ENCODE data around the gene SKI.
"Not testable (repeated sequence)": the region's sequence is repeated elsewhere in the genome, so short reads cannot be mapped to it uniquely, and the experiment has no call there.

The SKI gene

GRCh38 chr1:2248854-2249558 is 20.9 kb downstream of the SKI start:
- no peak for DNase-seq

GRCh38 chr1:2249559-2249906 is 21.4 kb downstream of the SKI start:
- DNase-seq: no peak

- DNase-seq: no peak
These were observed 22.7 kb downstream of the SKI start for GRCh38 chr1:2250721-2251281.

GRCh38 chr1:2251363-2251762 is 23.2 kb downstream of the SKI start:
- DNase-seq: no peak

GRCh38 chr1:2251786-2252185 is 23.7 kb downstream of the SKI start:
- no peak for DNase-seq

GRCh38 chr1:2252423-2252822 is 24.3 kb downstream of the SKI start:
- no peak for DNase-seq

GRCh38 chr1:2253036-2253796 is 25.1 kb downstream of the SKI start:
- no peak for DNase-seq

GRCh38 chr1:2253797-2254480 is 25.8 kb downstream of the SKI start:
- DNase-seq: no peak

GRCh38 chr1:2255047-2255419 is 26.9 kb downstream of the SKI start:
- no peak for DNase-seq

GRCh38 chr1:2255420-2256369 is 27.6 kb downstream of the SKI start:
- DNase-seq: peak; percentile 22

GRCh38 chr1:2256435-2257244 is 28.5 kb downstream of the SKI start:
- DNase-seq: no peak

GRCh38 chr1:2257245-2257627 is 29.1 kb downstream of the SKI start:
- no peak for DNase-seq

GRCh38 chr1:2258122-2258681 is 30.1 kb downstream of the SKI start:
- no peak for DNase-seq

- no peak for DNase-seq
These were observed 30.9 kb downstream of the SKI start for GRCh38 chr1:2258996-2259395.

- no peak for DNase-seq
These were observed 31.7 kb downstream of the SKI start for GRCh38 chr1:2259668-2260402.

GRCh38 chr1:2260470-2260869 is 32.4 kb downstream of the SKI start:
- not testable (repeated sequence) for DNase-seq

- no peak for DNase-seq
These were observed 32.8 kb downstream of the SKI start for GRCh38 chr1:2260917-2261316.

GRCh38 chr1:2261476-2262395 is 33.6 kb downstream of the SKI start:
- not testable (repeated sequence) for DNase-seq

- no peak for DNase-seq
These were observed 38.3 kb downstream of the SKI start for GRCh38 chr1:2266301-2266975.

Data from NCI-H2171 (cell line).